ENCODE data around the gene LRBA.
A peak's percentile ranks its signal among the peaks of the same experiment; 100 is the strongest.

Gene LRBA

DNA sequence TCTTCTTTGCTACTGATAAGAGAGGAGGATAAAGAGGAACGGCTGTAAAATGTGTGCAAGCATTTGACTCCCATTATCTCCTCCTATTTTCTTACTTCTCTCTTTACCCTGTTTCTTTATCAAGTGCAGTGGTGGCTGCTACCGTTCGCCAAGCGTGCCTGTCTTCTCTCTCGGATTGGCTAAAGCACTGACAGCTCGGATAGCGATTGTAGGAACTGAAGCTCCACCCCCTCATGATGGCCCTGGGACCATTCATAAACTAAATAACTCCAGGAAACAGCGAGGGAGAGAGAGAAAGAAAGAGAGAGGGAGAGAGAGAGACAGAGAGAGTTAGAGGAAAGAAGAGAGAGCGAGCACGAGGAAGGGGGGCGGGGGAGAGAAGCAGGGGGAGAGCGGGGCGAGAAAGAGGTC, 433.4 kb downstream of the LRBA start:
- DNase-seq (ENCODE audit: low read depth), result no peak
- H3K4me3 ChIP-seq (ENCODE audit: low read depth, low read length), result no peak overlapping the region
- TF ChIP-seq, protein P1, sequence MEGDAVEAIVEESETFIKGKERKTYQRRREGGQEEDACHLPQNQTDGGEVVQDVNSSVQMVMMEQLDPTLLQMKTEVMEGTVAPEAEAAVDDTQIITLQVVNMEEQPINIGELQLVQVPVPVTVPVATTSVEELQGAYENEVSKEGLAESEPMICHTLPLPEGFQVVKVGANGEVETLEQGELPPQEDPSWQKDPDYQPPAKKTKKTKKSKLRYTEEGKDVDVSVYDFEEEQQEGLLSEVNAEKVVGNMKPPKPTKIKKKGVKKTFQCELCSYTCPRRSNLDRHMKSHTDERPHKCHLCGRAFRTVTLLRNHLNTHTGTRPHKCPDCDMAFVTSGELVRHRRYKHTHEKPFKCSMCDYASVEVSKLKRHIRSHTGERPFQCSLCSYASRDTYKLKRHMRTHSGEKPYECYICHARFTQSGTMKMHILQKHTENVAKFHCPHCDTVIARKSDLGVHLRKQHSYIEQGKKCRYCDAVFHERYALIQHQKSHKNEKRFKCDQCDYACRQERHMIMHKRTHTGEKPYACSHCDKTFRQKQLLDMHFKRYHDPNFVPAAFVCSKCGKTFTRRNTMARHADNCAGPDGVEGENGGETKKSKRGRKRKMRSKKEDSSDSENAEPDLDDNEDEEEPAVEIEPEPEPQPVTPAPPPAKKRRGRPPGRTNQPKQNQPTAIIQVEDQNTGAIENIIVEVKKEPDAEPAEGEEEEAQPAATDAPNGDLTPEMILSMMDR (IDR thresholded peaks at IDR 0.05; ENCODE audit: control insufficient read depth, extremely low read depth, insufficient read depth), result no peak

DNA sequence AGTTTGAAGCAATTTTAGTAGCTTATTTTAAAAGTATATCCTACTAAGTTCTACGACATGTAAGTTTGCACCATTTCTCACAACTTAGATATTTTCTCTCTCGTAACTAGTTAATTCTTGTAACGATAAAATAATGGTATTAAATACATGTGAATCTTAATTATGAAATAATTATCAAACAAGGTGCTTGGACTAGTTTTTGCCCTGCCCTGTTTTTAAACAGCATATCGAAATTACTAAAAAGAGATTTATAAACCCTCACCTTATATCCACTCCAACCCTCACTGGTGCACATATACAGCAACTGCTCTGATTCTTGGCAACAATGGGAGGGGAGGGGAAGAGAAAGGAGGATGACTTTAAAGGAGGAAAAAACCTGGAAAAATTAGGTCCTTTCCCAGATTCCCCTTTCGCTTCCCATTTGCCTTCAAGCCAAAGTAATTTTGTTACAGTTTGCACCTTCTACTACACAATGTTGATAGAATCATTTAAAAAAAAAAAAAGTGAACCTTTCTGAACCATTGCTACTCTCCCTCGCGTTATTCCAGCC, 434.0 kb downstream of the LRBA start:
- DNase-seq (ENCODE audit: low read depth), result no peak
- H3K4me3 ChIP-seq (ENCODE audit: low read depth, low read length), result no peak overlapping the region
- TF ChIP-seq, protein P1 (IDR thresholded peaks at IDR 0.05; ENCODE audit: control insufficient read depth, extremely low read depth, insufficient read depth), result no peak

DNA sequence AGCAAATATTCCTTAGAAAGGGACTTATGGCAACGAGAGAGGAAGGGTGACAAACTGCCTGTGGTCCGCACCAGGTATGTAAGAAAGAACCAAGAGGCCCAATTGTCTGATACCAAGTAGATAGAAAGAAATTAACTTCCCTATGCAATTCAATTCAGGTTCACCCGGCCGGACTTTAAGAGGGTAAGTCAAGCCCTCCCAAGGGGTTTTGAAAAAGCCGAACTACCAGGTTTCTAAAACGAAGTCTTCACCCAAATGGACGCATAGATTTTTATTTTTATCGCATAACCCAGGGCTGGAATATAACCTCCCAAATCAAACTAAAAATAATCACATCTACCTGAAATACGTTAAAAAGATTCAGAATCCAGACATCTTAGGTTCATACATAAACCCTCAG, 434.8 kb downstream of the LRBA start:
- TF ChIP-seq, protein P1 (IDR thresholded peaks at IDR 0.05; ENCODE audit: control insufficient read depth, extremely low read depth, insufficient read depth), result no peak
- no peak overlapping the region for H3K4me3 ChIP-seq (ENCODE audit: low read depth, low read length)
- no peak for DNase-seq (ENCODE audit: low read depth)

DNA sequence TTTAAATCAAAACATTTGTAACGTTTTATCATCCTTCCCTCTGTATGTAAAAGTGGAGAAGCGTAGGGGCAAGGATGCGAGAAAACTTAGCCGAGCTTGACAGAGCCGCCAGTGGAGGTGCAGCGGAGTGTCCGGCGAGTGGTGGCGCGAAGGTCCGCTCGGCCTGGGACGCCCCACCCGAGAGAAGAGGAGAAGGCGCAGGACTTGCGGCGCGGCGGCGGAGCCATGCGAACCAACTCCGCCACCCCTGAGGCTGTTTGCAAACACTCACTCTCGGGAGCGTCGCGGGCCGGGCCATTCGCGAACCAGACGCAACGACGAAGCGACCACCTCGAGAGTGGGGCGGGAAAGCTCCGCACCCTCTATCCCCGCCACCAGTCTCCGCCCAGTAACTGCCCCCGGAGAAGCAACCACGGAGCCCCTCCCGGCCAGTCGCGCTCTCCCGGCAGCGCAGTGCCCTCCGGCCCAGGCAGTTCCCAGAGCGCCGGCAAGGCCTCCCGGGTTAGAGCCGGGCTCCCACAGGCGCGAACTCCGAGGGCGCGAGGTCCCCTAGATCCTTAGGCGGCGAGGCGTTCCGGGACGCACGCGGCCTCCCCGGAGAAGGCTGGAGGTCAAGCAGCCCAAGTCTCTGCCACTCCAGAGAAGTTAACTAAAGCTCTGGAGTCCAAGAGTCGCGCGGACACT, 435.4 kb downstream of the LRBA start:
- DNase-seq (ENCODE audit: low read depth), result no peak
- TF ChIP-seq, protein P1 (IDR thresholded peaks at IDR 0.05; ENCODE audit: control insufficient read depth, extremely low read depth, insufficient read depth), result no peak
- H3K4me3 ChIP-seq (ENCODE audit: low read depth, low read length), result no peak overlapping the region

DNA sequence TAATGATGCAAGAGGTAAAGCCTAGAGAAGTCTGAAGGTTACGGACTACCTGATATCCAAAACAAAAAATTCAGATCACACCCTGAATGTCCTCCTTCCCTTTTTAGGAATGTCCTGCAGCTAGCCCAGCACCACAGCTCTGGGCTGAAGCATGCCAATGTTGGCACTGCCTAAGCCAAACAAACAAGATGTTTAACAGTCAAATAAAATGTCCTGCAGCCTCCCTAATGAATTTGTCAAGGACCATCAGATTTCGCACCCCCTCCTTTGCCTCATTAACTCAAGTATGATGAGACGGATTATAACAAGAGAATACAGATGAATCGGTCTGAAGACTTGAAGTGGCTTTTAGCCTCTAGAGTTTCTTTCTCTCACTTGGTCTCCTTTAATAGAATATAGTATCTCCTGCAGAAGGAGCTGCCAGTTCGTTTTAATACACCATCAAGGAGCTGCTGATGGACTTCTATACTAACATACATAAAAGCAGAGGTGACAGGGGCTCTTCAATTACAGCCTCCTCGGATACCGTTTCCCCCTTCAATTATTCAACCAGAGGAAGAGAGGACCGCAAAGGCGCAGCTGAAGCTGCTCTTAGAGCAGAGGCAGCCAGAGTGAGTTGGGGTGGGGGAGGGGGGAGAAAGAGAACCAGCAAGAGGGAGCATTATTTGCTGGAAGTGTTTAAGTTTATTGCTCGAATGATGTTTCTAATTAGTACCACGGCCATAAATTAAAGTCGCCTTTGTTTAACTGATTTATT, 436.2 kb downstream of the LRBA start:
- H3K4me3 ChIP-seq (ENCODE audit: low read depth, low read length), result no peak overlapping the region
- peak; percentile 84 for DNase-seq (ENCODE audit: low read depth)
- TF ChIP-seq, protein P1 (IDR thresholded peaks at IDR 0.05; ENCODE audit: control insufficient read depth, extremely low read depth, insufficient read depth), result no peak

DNA sequence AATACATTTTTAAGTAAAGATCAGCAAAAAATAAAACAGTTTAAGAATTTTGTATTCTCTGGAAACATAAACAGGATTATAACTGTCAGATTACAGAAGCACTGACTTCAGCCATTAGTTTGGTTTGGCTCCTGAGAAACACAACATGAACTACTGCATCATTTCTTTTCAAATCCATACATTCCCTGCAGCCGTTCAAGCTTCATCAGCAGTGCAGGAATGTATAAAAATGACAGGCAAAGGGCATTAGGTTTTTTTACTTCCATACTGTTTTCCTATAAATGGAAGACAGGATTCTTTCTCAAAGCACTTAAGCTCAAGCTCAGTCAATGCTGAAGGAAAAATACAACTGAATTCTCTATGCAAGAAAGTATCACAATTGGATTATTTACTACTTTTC, 437.3 kb downstream of the LRBA start:
- H3K4me3 ChIP-seq (ENCODE audit: low read depth, low read length), result no peak overlapping the region
- TF ChIP-seq, protein P1 (IDR thresholded peaks at IDR 0.05; ENCODE audit: control insufficient read depth, extremely low read depth, insufficient read depth), result no peak
- no peak for DNase-seq (ENCODE audit: low read depth)
